Cardiac fibroblast (primary cell): ENCODE measurements around the gene SRRM5.
A peak's percentile ranks its signal among the peaks of the same experiment; 100 is the strongest.

Experiments
- DNase-seq, 2 donors: peaks; one replicate each; pipeline versions ENCODE4 v3.0.0 to v3.0.0-alpha.2; 2010; ENCODE audit warnings: low read depth in 2 of 2
- H3K4me3 ChIP-seq, 2 donors: replicated peaks in 1 of 2; 1 replicate in 1 of 2; 2 replicates in 1 of 2; pipeline ENCODE4 v1.5.1; 2011; ENCODE audit warnings: low read depth in 2 of 2, low read length in 2 of 2, mild to moderate bottlenecking in 2 of 2, moderate library complexity in 1 of 2
- CTCF ChIP-seq: IDR thresholded peaks from one replicate; pipeline ENCODE4 v1.5.1; 2011; ENCODE audit warnings: low read depth, mild to moderate bottlenecking, low read length, inconsistent platforms

SRRM5 gene

GRCh38 chr19:43605875-43606568, 5.9 kb upstream of the SRRM5 start:
- TF ChIP-seq CTCF, result no peak
- H3K4me3 ChIP-seq, result no peak overlapping the region
- DNase-seq, result no peak

GRCh38 chr19:43606569-43607229, 5.2 kb upstream of the SRRM5 start:
- TF ChIP-seq CTCF, result no peak
- H3K4me3 ChIP-seq, result no peak overlapping the region
- no peak for DNase-seq

GRCh38 chr19:43607238-43608205, 4.4 kb upstream of the SRRM5 start:
- no peak for TF ChIP-seq CTCF
- H3K4me3 ChIP-seq, result no peak overlapping the region

GRCh38 chr19:43609872-43610271, 2.0 kb upstream of the SRRM5 start:
- H3K4me3 ChIP-seq, result no peak overlapping the region
- DNase-seq, result no peak
- TF ChIP-seq CTCF, result no peak

More at GRCh38 chr19:43607238-43608205, 4.4 kb upstream of the SRRM5 start:
- DNase-seq, result no peak

GRCh38 chr19:43610493-43610892, 1.4 kb upstream of the SRRM5 start:
- no peak for TF ChIP-seq CTCF
- peak in 1 of 2 donors; percentile 18 for DNase-seq
- H3K4me3 ChIP-seq, result no peak overlapping the region

GRCh38 chr19:43612374-43612773, 486 bp downstream of the SRRM5 start:
- no peak for TF ChIP-seq CTCF

More at GRCh38 chr19:43612374-43612773, 486 bp downstream of the SRRM5 start:
- no peak for DNase-seq
- no peak overlapping the region for H3K4me3 ChIP-seq
